ENCODE results near the gene USP49. TPM values are rescaled to one million over a fixed set of nuclear protein-coding genes. Genes with fewer than 3 reads are reported as not detected.
A peak's percentile ranks its signal among the peaks of the same experiment; 100 is the strongest.
"Not testable (repeated sequence)": the region's sequence is repeated elsewhere in the genome, so short reads cannot be mapped to it uniquely, and the experiment has no call there.

The USP49 gene
- total RNA-seq, 4 donors from 2014 or later, result 2.3 to 3.8 (median 3.1) TPM

GRCh38 chr6:41814629-41815028, 80.5 kb downstream of the USP49 start:
- ATAC-seq (ENCODE audit: low FRiP score) (no peak), DNase-seq (ENCODE audit: low spot score) (no peak)
- no peak for TF ChIP-seq CTCF (IDR thresholded peaks at IDR 0.05)

GRCh38 chr6:41813956-41814355, 81.2 kb downstream of the USP49 start:
- TF ChIP-seq CTCF (IDR thresholded peaks at IDR 0.05), result no peak
- ATAC-seq (ENCODE audit: low FRiP score), result no peak
- DNase-seq (ENCODE audit: low spot score), result no peak

DNA sequence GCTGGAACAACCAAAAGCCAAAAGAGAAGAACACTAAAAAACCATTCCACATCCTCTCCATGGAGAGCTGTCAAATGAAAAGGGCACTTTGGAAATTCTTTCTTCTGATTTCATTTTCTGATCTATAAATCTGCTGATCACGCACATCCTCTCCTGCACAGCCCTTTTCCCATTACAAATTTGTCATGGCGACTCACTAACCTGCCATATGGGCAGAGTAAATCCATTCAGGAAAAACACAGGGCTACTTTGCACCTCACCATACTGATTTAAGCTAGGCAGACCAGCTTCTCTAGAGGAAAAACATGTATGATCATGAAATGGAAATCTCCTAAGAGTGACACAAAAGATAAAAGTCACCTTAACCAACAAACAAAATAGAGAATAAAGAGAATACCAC, 81.7 kb downstream of the USP49 start:
- DNase-seq (ENCODE audit: low spot score) (no peak), ATAC-seq (ENCODE audit: low FRiP score) (no peak)
- no peak for TF ChIP-seq CTCF (IDR thresholded peaks at IDR 0.05)

DNA sequence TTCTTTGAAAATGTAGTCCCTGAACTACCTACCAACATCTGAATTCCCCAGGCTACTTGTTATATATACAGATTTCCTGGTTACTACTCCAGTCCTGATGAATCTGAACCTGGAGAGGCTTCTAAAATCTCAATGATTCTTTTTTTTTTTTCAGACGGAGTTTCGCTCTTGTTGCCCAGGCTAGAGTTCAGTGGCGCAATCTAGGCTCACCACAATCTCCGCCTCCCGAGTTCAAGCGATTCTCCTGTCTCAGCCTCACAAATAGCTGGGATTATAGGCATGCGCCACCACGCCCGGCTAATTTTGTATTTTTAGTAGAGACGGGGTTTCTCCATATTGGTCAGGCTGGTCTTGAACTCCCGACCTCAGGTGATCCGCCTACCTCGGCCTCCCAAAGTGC, 83.2 kb downstream of the USP49 start:
- ATAC-seq (ENCODE audit: low FRiP score); DNase-seq (ENCODE audit: low spot score): not testable (repeated sequence)

GRCh38 chr6:41811095-41811494, 84.1 kb downstream of the USP49 start:
- no peak for ATAC-seq (ENCODE audit: low FRiP score)
- no peak for DNase-seq (ENCODE audit: low spot score)
- TF ChIP-seq CTCF (IDR thresholded peaks at IDR 0.05), result no peak

- ATAC-seq (ENCODE audit: low FRiP score) (peak; percentile 14), DNase-seq (ENCODE audit: low spot score) (no peak)
- no peak for TF ChIP-seq CTCF (IDR thresholded peaks at IDR 0.05)
Measured at GRCh38 chr6:41805830-41806774, 89.1 kb downstream of the USP49 start.

GRCh38 chr6:41801380-41801779, 93.8 kb downstream of the USP49 start:
- TF ChIP-seq CTCF (IDR thresholded peaks at IDR 0.05), result no peak
- DNase-seq (ENCODE audit: low spot score), result no peak
- ATAC-seq (ENCODE audit: low FRiP score), result no peak
